Mesenchymal stem cell (in vitro differentiated cells and primary cell): ENCODE data around the gene GABRR1.

Source experiments
- DNase-seq: peaks from one replicate; pipeline ENCODE4 v3.0.0-alpha.2; 2013
- H2AFZ ChIP-seq: one replicate; pipeline ENCODE4 v1.6.1; 2013; ENCODE audit warnings: low read depth, mild to moderate bottlenecking, control low read depth, inconsistent platforms, low read length, moderate library complexity
- H2AK5ac ChIP-seq: 2 replicates; pipeline ENCODE4 v1.6.1; 2013; ENCODE audit warnings: low read length, moderate library complexity, mild to moderate bottlenecking, inconsistent platforms; ENCODE audit not compliant: severe bottlenecking
- H2BK120ac ChIP-seq: one replicate; pipeline ENCODE4 v1.6.1; 2013; ENCODE audit warnings: low read depth, mild to moderate bottlenecking, inconsistent platforms, low read length, moderate library complexity
- H2BK12ac ChIP-seq, 2 experiments: one replicate each; pipeline ENCODE4 v1.6.1; 2013; ENCODE audit warnings: inconsistent platforms in 2 of 2, low read length in 2 of 2, mild to moderate bottlenecking in 2 of 2, moderate library complexity in 2 of 2, control low read depth in 1 of 2
- H2BK15ac ChIP-seq: one replicate; pipeline ENCODE4 v1.6.1; 2013; ENCODE audit warnings: mild to moderate bottlenecking, low read depth, inconsistent platforms; ENCODE audit not compliant: poor library complexity, severe bottlenecking
- H2BK5ac ChIP-seq: 2 replicates; pipeline ENCODE4 v1.6.1; 2013; ENCODE audit warnings: low read depth, mild to moderate bottlenecking, low read length, control low read depth, inconsistent platforms; ENCODE audit not compliant: poor library complexity, severe bottlenecking
- H3K14ac ChIP-seq, 2 experiments: one replicate each; pipeline ENCODE4 v1.6.1; 2013; ENCODE audit warnings: inconsistent platforms in 2 of 2, low read length in 2 of 2, control low read depth in 1 of 2, mild to moderate bottlenecking in 1 of 2, moderate library complexity in 1 of 2
- H3K18ac ChIP-seq, 2 experiments: one replicate each; pipeline ENCODE4 v1.6.1; 2013; ENCODE audit warnings: inconsistent platforms in 2 of 2, low read length in 2 of 2, control low read depth in 1 of 2, low read depth in 1 of 2, mild to moderate bottlenecking in 1 of 2
- H3K23ac ChIP-seq, 2 experiments: one replicate each; pipeline ENCODE4 v1.6.1; 2013; ENCODE audit warnings: inconsistent platforms in 2 of 2, low read length in 2 of 2, mild to moderate bottlenecking in 2 of 2, moderate library complexity in 2 of 2, control low read depth in 1 of 2
- H3K27ac ChIP-seq: 2 replicates; pipeline ENCODE4 v1.5.1; 2013; ENCODE audit warnings: mild to moderate bottlenecking, moderate library complexity, low read length, control low read depth, inconsistent platforms; ENCODE audit not compliant: poor library complexity, severe bottlenecking
- H3K27me3 ChIP-seq, 2 experiments: 2 replicates each; pipeline versions ENCODE4 v1.6.1 to v1.7.0; 2013; ENCODE audit warnings: low read length in 2 of 2, mild to moderate bottlenecking in 2 of 2, moderate library complexity in 2 of 2, control low read depth in 1 of 2, inconsistent platforms in 1 of 2; ENCODE audit not compliant: control insufficient read depth in 1 of 2, insufficient read depth in 1 of 2
- H3K36me3 ChIP-seq, 2 experiments: 2 replicates each; pipeline versions ENCODE4 v1.6.1 to v1.7.0; 2013; ENCODE audit warnings: low read length in 2 of 2, control low read depth in 1 of 2, inconsistent platforms in 1 of 2, low read depth in 1 of 2, mild to moderate bottlenecking in 1 of 2; ENCODE audit not compliant: insufficient read depth in 2 of 2, control insufficient read depth in 1 of 2
- H3K4ac ChIP-seq, 2 experiments: one replicate each; pipeline ENCODE4 v1.6.1; 2013; ENCODE audit warnings: inconsistent platforms in 2 of 2, low read length in 2 of 2, mild to moderate bottlenecking in 2 of 2, moderate library complexity in 2 of 2, control low read depth in 1 of 2, low read depth in 1 of 2
- H3K4me1 ChIP-seq: 2 replicates; pipeline ENCODE4 v1.6.1; 2013; ENCODE audit warnings: low read depth, low read length, control low read depth; ENCODE audit not compliant: control insufficient read depth, insufficient read depth
- H3K4me2 ChIP-seq: 2 replicates; pipeline ENCODE4 v1.6.1; 2013; ENCODE audit warnings: low read length, mild to moderate bottlenecking, inconsistent platforms; ENCODE audit not compliant: poor library complexity, severe bottlenecking
- H3K4me3 ChIP-seq, 2 experiments: 2 replicates each; pipeline versions ENCODE4 v1.5.1 to v1.7.0; 2013; ENCODE audit warnings: low read length in 2 of 2, mild to moderate bottlenecking in 2 of 2, control low read depth in 1 of 2, low read depth in 1 of 2; ENCODE audit not compliant: insufficient read depth in 1 of 2
- H3K79me1 ChIP-seq: replicated peaks from 2 replicates; pipeline ENCODE4 v1.6.1; 2013; ENCODE audit warnings: mild to moderate bottlenecking, control low read depth, low read length, inconsistent platforms; ENCODE audit not compliant: poor library complexity, severe bottlenecking
- H3K9ac ChIP-seq: 2 replicates; pipeline ENCODE4 v1.7.0; 2013; ENCODE audit warnings: mild to moderate bottlenecking, low read length, moderate library complexity
- H3K9me3 ChIP-seq: 2 replicates; pipeline ENCODE4 v1.7.0; 2013; ENCODE audit warnings: mild to moderate bottlenecking, low read length; ENCODE audit not compliant: control insufficient read depth
- H4K8ac ChIP-seq: one replicate; pipeline ENCODE4 v1.6.1; 2013; ENCODE audit warnings: inconsistent platforms, mild to moderate bottlenecking, low read length, moderate library complexity
- H4K91ac ChIP-seq: one replicate; pipeline ENCODE4 v1.6.1; 2013; ENCODE audit warnings: mild to moderate bottlenecking, low read length, inconsistent platforms
- WGBS: methylation state at CpG from one replicate; pipeline ENCODE4 v1.1.7; 2013; ENCODE audit warnings: mixed read lengths; 5-methylcytosine and 5-hydroxymethylcytosine counted together

The GABRR1 gene

DNA sequence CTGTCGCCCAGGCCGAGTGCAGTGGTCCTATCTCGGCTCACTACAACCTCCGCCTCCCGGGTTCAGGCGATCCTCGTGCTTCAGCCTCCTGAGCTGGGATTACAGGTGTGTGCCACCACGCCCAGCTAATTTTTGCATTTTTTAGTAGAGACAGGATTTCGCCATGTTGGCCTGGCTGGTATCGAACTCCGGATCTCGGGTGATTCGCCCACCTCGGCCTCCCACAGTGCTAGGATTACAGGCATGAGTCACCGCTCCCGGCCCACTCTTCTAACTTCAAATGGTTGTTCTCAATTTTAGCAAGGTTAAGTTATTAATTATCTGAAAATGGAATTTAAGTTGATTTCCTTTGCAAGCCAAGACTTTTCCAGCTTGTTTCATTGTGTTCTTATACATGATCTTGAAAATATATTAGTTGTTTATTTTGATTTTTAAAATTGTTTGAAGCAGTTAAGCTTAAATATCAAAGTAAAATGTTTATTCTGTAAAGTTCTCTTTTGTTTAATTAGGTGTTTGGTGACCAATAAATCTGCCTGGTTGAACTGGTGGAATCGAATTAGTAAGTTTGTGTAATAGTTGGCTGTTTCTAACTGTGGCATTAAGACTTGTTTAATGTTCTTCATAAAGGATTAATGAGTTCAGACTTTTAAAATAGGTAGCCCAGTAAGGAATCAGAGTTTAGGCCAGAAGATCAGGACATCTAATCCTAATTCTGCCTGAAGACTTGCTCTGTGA, 69.0 kb downstream of the GABRR1 start:
- Histone ChIP-seq H3K9ac (no peak overlapping the region), H2AFZ (no peak overlapping the region), H3K27ac (no peak overlapping the region), H3K79me1 (peaks cover 17% of the 10 kb centered on the region), H3K4me3 (no peak overlapping the region), H3K9me3 (no peaks in the 10 kb centered on the region), H2BK120ac (no peak overlapping the region), H3K4ac (no peak overlapping the region), H3K18ac (no peak overlapping the region), H2BK12ac (no peak overlapping the region), H4K91ac (no peak overlapping the region), H2AK5ac (no peak overlapping the region), H3K4me2 (peak overlapping the region; percentile 34), H3K23ac (no peak overlapping the region), H3K27me3 (no peaks in the 10 kb centered on the region), H2BK5ac (no peak overlapping the region), H4K8ac (no peak overlapping the region), H3K4me1 (peaks cover 7% of the 10 kb centered on the region), H3K36me3 (no peaks in the 10 kb centered on the region), H2BK15ac (no peak overlapping the region), H3K14ac (no peak overlapping the region)
- 88% methylated on average over 12 of the region's 17 CpGs for WGBS
- DNase-seq = no peak

DNA sequence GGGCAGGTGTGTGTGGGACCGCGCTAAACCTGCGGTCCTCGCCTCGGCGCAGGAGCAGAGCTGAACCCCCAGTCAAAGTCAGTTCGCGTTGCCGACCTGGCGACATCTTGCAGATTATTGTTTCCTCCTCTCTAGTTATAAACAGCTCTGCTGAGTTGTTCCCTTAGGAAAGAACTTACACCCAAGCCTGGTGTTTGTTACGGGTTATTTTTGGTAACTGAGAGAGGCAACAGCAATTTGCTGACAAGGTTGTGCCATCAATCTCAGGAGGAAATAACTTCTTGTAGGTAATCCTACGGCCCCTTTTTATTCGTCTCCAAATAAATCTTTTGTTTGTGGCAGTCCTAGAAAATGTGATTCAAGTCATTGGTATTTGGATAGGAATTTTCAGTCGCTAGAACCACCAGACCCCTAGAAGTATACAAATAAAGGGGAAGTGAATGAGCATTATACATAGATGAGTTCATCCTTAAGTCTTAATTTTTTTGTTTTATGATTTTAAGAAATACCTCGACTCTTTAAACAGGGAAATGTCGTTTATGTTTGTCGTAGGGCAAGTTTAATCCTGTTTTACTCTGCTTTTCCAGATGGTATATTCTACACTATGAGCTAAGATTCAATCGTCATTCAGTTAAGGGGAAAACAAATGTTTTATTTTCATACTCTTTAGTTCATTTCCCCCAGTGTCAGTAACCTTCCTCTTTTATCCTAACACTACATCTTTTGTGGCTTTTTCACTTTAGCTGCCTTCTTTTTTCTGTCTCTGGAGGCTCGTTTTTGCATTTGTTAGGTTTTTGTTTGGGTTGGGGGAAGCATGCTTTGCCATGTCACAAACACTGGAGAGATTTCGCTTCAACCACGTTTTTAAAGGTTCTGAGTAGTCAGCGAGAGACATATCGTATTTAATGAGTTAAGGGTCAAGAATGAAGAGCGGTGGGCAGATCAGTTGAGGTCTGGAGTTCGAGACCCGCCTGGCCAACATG, 70.1 kb downstream of the GABRR1 start:
- Histone ChIP-seq H2BK120ac (no peak overlapping the region), H4K8ac (no peak overlapping the region), H2AFZ (peak overlapping the region; percentile 84), H2BK15ac (peak overlapping the region; percentile 33), H3K9ac (peak overlapping the region; percentile 78), H3K18ac (peak overlapping the region in 1 of 2 experiments; percentile 44), H3K4me3 (peak overlapping the region; percentile 80 to 84), H2AK5ac (no peak overlapping the region), H2BK12ac (no peak overlapping the region), H3K4ac (no peak overlapping the region), H3K27me3 (no peaks in the 10 kb centered on the region), H3K14ac (no peak overlapping the region), H3K4me2 (peak overlapping the region; percentile 86), H4K91ac (no peak overlapping the region), H3K23ac (no peak overlapping the region), H2BK5ac (no peak overlapping the region), H3K79me1 (peaks cover 17% of the 10 kb centered on the region), H3K4me1 (peaks cover 7% of the 10 kb centered on the region), H3K36me3 (no peaks in the 10 kb centered on the region), H3K27ac (no peak overlapping the region), H3K9me3 (no peaks in the 10 kb centered on the region)
- 7% methylated on average over 13 of the region's 26 CpGs for WGBS
- DNase-seq = peak; percentile 54

GRCh38 chr6:89145956-89146717, 71.0 kb downstream of the GABRR1 start, which contains the start of gene PM20D2:
Gene PM20D2 (plus strand): TSS chr6:89146055. CDS start chr6:89146145, 90 bp downstream.
- Histone ChIP-seq H2AK5ac (no peak within 1 kb of the TSS), H4K8ac (peak within 1 kb of the TSS; percentile 16), H3K27me3 (no peaks in the 10 kb centered on the region), H2AFZ (peak within 1 kb of the TSS; percentile 84), H2BK120ac (peak within 1 kb of the TSS; percentile 19), H3K9ac (peak within 1 kb of the TSS; percentile 78), H3K4me3 (peak within 1 kb of the TSS; percentile 80 to 84), H3K4me1 (peaks cover 7% of the 10 kb centered on the region), H3K36me3 (no peaks in the 10 kb centered on the region), H3K14ac (peak within 1 kb of the TSS in 1 of 2 experiments; percentile 83), H3K4me2 (peak within 1 kb of the TSS; percentile 86), H2BK15ac (peak within 1 kb of the TSS; percentile 33), H2BK5ac (no peak within 1 kb of the TSS), H3K9me3 (no peaks in the 10 kb centered on the region), H3K27ac (no peak within 1 kb of the TSS), H3K23ac (peak within 1 kb of the TSS in 1 of 2 experiments; percentile 79), H3K4ac (peak within 1 kb of the TSS in 1 of 2 experiments; percentile 73), H4K91ac (peak within 1 kb of the TSS; percentile 80), H2BK12ac (peak within 1 kb of the TSS in 1 of 2 experiments; percentile 21), H3K79me1 (peaks cover 17% of the 10 kb centered on the region), H3K18ac (peak within 1 kb of the TSS; percentile 33 to 91)
- under 1% methylated on average over 66 of the region's 102 CpGs for WGBS
- DNase-seq = peak; percentile 51
